SK-N-SH treated with all-trans-retinoic acid at 6 μM for 48 hours (cell line): ENCODE data around the gene IPO5.

Experiments
- BACH2 ChIP-seq: fragments of 250-450 bp; sonication (Bioruptor Pico); IDR thresholded peaks from 2 replicates; pipeline ENCODE4 v1.9.0; 2021; ENCODE audit warnings: mild to moderate bottlenecking, borderline replicate concordance
- ZNF565 ChIP-seq: fragments of 450-650 bp; formaldehyde crosslinking; conservative IDR thresholded peaks from 2 replicates; pipeline ENCODE4 v1.5.0; 2020; ENCODE audit warnings: low read depth, mild to moderate bottlenecking, moderate library complexity
- TF ChIP-seq, protein P1 (sequence below): fragments of 250-450 bp; sonication (Bioruptor Pico); IDR thresholded peaks from 2 replicates; pipeline ENCODE4 v1.8.0; 2021; ENCODE audit warnings: low read depth, mild to moderate bottlenecking, moderate library complexity, borderline replicate concordance

DNA sequence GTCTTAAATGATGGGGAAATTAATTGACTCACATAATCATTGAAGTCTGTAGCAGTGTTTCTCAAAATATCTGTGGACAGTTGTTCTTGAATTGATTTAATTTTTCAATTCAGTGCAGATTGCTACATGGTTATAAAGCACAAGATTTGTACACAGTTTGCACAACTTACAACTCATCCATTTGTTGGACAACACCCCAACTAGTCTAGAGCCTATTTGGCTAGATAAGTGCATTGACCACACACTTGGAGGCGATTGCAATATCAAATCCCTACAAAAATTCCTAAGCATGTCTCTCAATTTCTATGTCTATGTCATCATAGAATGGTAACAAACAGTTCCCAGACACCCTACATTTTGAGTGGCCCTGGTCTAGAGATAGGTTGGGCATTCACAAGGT lies 48.0 kb upstream of the IPO5 start:
- TF ChIP-seq BACH2 (no peak), ZNF565 (CRISPR knock-in tag) (no peak)
- TF ChIP-seq, protein P1, sequence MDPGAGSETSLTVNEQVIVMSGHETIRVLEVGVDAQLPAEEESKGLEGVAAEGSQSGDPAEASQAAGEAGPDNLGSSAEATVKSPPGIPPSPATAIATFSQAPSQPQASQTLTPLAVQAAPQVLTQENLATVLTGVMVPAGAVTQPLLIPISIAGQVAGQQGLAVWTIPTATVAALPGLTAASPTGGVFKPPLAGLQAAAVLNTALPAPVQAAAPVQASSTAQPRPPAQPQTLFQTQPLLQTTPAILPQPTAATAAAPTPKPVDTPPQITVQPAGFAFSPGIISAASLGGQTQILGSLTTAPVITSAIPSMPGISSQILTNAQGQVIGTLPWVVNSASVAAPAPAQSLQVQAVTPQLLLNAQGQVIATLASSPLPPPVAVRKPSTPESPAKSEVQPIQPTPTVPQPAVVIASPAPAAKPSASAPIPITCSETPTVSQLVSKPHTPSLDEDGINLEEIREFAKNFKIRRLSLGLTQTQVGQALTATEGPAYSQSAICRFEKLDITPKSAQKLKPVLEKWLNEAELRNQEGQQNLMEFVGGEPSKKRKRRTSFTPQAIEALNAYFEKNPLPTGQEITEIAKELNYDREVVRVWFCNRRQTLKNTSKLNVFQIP, result no peak
